Vagina (tissue), 2 donors: ENCODE results near the gene TOR1AIP2. TPM values are rescaled to one million over a fixed set of nuclear protein-coding genes. Genes with fewer than 3 reads are reported as not detected.
"Not testable (repeated sequence)": the region's sequence is repeated elsewhere in the genome, so short reads cannot be mapped to it uniquely, and the experiment has no call there.

Experiments
- DNase-seq, 2 donors: peaks; one replicate each; pipeline ENCODE4 v3.0.0-alpha.2; 2017; ENCODE audit errors: extremely low spot score in 2 of 2
- H3K27ac ChIP-seq: fragments of 200-600 bp; sonication (generic); one replicate; pipeline ENCODE4 v1.5.1; 2019
- H3K27me3 ChIP-seq: fragments of 200-600 bp; sonication (generic); one replicate; pipeline ENCODE4 v1.5.1; 2019
- H3K36me3 ChIP-seq, 2 donors: fragments of 200-600 bp; sonication (generic); one replicate each; pipeline ENCODE4 v1.5.1; 2017 to 2019
- H3K4me1 ChIP-seq: fragments of 200-600 bp; sonication (generic); one replicate; pipeline ENCODE4 v1.5.1; 2019
- H3K4me3 ChIP-seq, 2 donors: fragments of 200-600 bp; sonication (generic); 1 replicate in 1 of 2; 2 replicates in 1 of 2; pipeline ENCODE4 v1.5.1; 2016 to 2019
- H3K9me3 ChIP-seq: fragments of 200-600 bp; sonication (generic); one replicate; pipeline ENCODE4 v1.5.1; 2019
- POLR2A ChIP-seq, 2 donors: fragments of 450-650 bp; IDR thresholded peaks; one replicate each; pipeline ENCODE4 v1.6.1; 2017; ENCODE audit warnings: antibody characterized with exemption in 2 of 2, mild to moderate bottlenecking in 2 of 2, moderate library complexity in 2 of 2
- POLR2AphosphoS5 ChIP-seq, 2 donors: sonication (generic); formaldehyde crosslinking; IDR thresholded peaks; one replicate each; pipeline ENCODE4 v1.9.0; 2017; ENCODE audit warnings: antibody characterized with exemption in 2 of 2, mild to moderate bottlenecking in 2 of 2, low read depth in 1 of 2; ENCODE audit not compliant: insufficient read depth in 1 of 2
- intact Hi-C: fragments of 100-400 bp; cut with DNase I; formaldehyde crosslinking; loops from one replicate; pipeline ENCODE4 v1.15.1; 2023
- total RNA-seq: library from RNA; depleted of rRNA; stranded (reverse); fragments of >200 nt; gene quantifications from one replicate; pipeline ENCODE4 v1.2.3, GENCODE V29; 2016
- TF ChIP-seq, protein P1 (sequence below), 3 experiments: fragments of 450-650 bp in 2 of 3; fragments of 200-600 bp in 1 of 3; sonication (generic) in 1 of 3; IDR thresholded peaks; one replicate each; pipeline ENCODE4 v1.5.1; 2017 to 2019; ENCODE audit warnings: antibody characterized with exemption in 3 of 3, mild to moderate bottlenecking in 2 of 3, moderate library complexity in 2 of 3

Gene TOR1AIP2
- total RNA-seq, 1 donor from 2014 or later = 53.8 TPM

- no peaks in the 10 kb centered on the region for H3K9me3 ChIP-seq
- H3K36me3 ChIP-seq = no peaks in the 10 kb centered on the region
- no peak overlapping the region for H3K27ac ChIP-seq
- H3K4me3 ChIP-seq = no peak overlapping the region
- H3K4me1 ChIP-seq = no peaks in the 10 kb centered on the region
- H3K27me3 ChIP-seq = no peaks in the 10 kb centered on the region
- TF ChIP-seq POLR2AphosphoS5 (IDR thresholded peaks at IDR 0.05; ENCODE audit: insufficient read depth in 1 of 2, low read depth in 1 of 2) (no peak), POLR2A (IDR thresholded peaks at IDR 0.05) (no peak)
- TF ChIP-seq, protein P1, sequence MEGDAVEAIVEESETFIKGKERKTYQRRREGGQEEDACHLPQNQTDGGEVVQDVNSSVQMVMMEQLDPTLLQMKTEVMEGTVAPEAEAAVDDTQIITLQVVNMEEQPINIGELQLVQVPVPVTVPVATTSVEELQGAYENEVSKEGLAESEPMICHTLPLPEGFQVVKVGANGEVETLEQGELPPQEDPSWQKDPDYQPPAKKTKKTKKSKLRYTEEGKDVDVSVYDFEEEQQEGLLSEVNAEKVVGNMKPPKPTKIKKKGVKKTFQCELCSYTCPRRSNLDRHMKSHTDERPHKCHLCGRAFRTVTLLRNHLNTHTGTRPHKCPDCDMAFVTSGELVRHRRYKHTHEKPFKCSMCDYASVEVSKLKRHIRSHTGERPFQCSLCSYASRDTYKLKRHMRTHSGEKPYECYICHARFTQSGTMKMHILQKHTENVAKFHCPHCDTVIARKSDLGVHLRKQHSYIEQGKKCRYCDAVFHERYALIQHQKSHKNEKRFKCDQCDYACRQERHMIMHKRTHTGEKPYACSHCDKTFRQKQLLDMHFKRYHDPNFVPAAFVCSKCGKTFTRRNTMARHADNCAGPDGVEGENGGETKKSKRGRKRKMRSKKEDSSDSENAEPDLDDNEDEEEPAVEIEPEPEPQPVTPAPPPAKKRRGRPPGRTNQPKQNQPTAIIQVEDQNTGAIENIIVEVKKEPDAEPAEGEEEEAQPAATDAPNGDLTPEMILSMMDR (IDR thresholded peaks at IDR 0.05) = no peak
- intact Hi-C loops = no loop called here
- DNase-seq = no peak
Measured at GRCh38 chr1:179805291-179806195, 72.1 kb downstream of the TOR1AIP2 start.

GRCh38 chr1:179804417-179804816 is 73.2 kb downstream of the TOR1AIP2 start:
- H3K27me3 ChIP-seq, DNase-seq, H3K9me3 ChIP-seq, H3K36me3 ChIP-seq, H3K4me3 ChIP-seq, H3K27ac ChIP-seq, intact Hi-C loops, H3K4me1 ChIP-seq: not testable (repeated sequence)

GRCh38 chr1:179803918-179804317 is 73.7 kb downstream of the TOR1AIP2 start:
- no peak for DNase-seq
- Histone ChIP-seq H3K9me3 (no peaks in the 10 kb centered on the region), H3K27me3 (no peaks in the 10 kb centered on the region), H3K27ac (no peak overlapping the region), H3K36me3 (no peaks in the 10 kb centered on the region), H3K4me3 (no peak overlapping the region), H3K4me1 (no peaks in the 10 kb centered on the region)
- intact Hi-C loops = no loop called here
- no peak for TF ChIP-seq POLR2A (IDR thresholded peaks at IDR 0.05)
- TF ChIP-seq POLR2AphosphoS5 (IDR thresholded peaks at IDR 0.05; ENCODE audit: insufficient read depth in 1 of 2, low read depth in 1 of 2) = no peak
- TF ChIP-seq, protein P1 (IDR thresholded peaks at IDR 0.05) = no peak

GRCh38 chr1:179803104-179803503 is 74.5 kb downstream of the TOR1AIP2 start:
- no peak overlapping the region for H3K4me3 ChIP-seq
- no peaks in the 10 kb centered on the region for H3K27me3 ChIP-seq
- TF ChIP-seq, protein P1 (IDR thresholded peaks at IDR 0.05) = no peak
- TF ChIP-seq POLR2AphosphoS5 (IDR thresholded peaks at IDR 0.05; ENCODE audit: insufficient read depth in 1 of 2, low read depth in 1 of 2) (no peak), POLR2A (IDR thresholded peaks at IDR 0.05) (no peak)
- no peak for DNase-seq
- intact Hi-C loops = no loop called here
- no peak overlapping the region for H3K27ac ChIP-seq
- H3K36me3 ChIP-seq = no peaks in the 10 kb centered on the region
- H3K4me1 ChIP-seq = no peaks in the 10 kb centered on the region
- H3K9me3 ChIP-seq = no peaks in the 10 kb centered on the region

GRCh38 chr1:179800481-179800880 is 77.1 kb downstream of the TOR1AIP2 start:
- H3K36me3 ChIP-seq = no peaks in the 10 kb centered on the region
- TF ChIP-seq, protein P1 (IDR thresholded peaks at IDR 0.05) = no peak

More at GRCh38 chr1:179800481-179800880, 77.1 kb downstream of the TOR1AIP2 start:
- Histone ChIP-seq H3K4me3 (no peak overlapping the region), H3K27me3 (no peaks in the 10 kb centered on the region), H3K27ac (no peak overlapping the region), H3K4me1 (no peaks in the 10 kb centered on the region), H3K9me3 (no peaks in the 10 kb centered on the region)
- intact Hi-C loops = no loop called here
- DNase-seq = no peak
